GM13976 (cell line): ENCODE data around the gene RAET1E.
"Not testable (repeated sequence)": the region's sequence is repeated elsewhere in the genome, so short reads cannot be mapped to it uniquely, and the experiment has no call there.

Experiments used
- DNase-seq: peaks from one replicate; pipeline ENCODE4 v3.0.0; 2012; ENCODE audit warnings: low spot score
- CTCF ChIP-seq: IDR thresholded peaks from 2 replicates; pipeline ENCODE4 v1.5.1; 2012; ENCODE audit warnings: borderline replicate concordance, mild to moderate bottlenecking; ENCODE audit not compliant: insufficient read depth; ENCODE audit errors: extremely low read depth, missing control alignments, control extremely low read depth
- in situ Hi-C: fragments of 300-500 bp; cut with MboI; formaldehyde crosslinking; loops from one replicate; pipeline ENCODE4 v1.12.0; 2022; ENCODE audit warnings: low sequenced_read_pairs, mixed read lengths, inconsistent platforms; ENCODE audit not compliant: unreplicated experiment

RAET1E gene

GRCh38 chr6:149915970-149916865 lies 18.3 kb upstream of the RAET1E start:
- in situ Hi-C loops: no loop called here
- DNase-seq: no peak
- no peak for TF ChIP-seq CTCF

- no peak for TF ChIP-seq CTCF
- no peak for DNase-seq
- in situ Hi-C loops: no loop called here
Measured at GRCh38 chr6:149913540-149914240, 15.8 kb upstream of the RAET1E start.

GRCh38 chr6:149913085-149913484 lies 15.2 kb upstream of the RAET1E start:
- TF ChIP-seq CTCF: no peak
- in situ Hi-C loops: no loop called here

GRCh38 chr6:149912680-149913079 lies 14.8 kb upstream of the RAET1E start:
- DNase-seq, in situ Hi-C loops: not testable (repeated sequence)

More at GRCh38 chr6:149913085-149913484, 15.2 kb upstream of the RAET1E start:
- DNase-seq: no peak

- in situ Hi-C loops: no loop called here
- no peak for TF ChIP-seq CTCF
- DNase-seq: no peak
Measured at GRCh38 chr6:149910721-149911151, 12.8 kb upstream of the RAET1E start.

GRCh38 chr6:149909701-149910470 lies 12.0 kb upstream of the RAET1E start:
- DNase-seq: no peak
- no peak for TF ChIP-seq CTCF
- in situ Hi-C loops: no loop called here

- DNase-seq, in situ Hi-C loops: not testable (repeated sequence)
Measured at GRCh38 chr6:149908480-149908879, 10.6 kb upstream of the RAET1E start.
